SJSA1 (cell line): ENCODE data around the gene CDK15. TPM values are rescaled to one million over a fixed set of nuclear protein-coding genes. Genes with fewer than 3 reads are reported as not detected.
"Not testable (repeated sequence)": the region's sequence is repeated elsewhere in the genome, so short reads cannot be mapped to it uniquely, and the experiment has no call there.

Experiments used
- DNase-seq, 2 experiments: peaks; one replicate each; pipeline ENCODE4 v3.0.0-alpha.2; 2015 to 2020; ENCODE audit warnings: low spot score in 2 of 2, low read depth in 1 of 2
- H3K27ac ChIP-seq: fragments of 250-450 bp; sonication (Bioruptor Pico); 2 replicates; pipeline ENCODE4 v1.5.1; 2020; ENCODE audit warnings: mild to moderate bottlenecking, moderate library complexity
- H3K27me3 ChIP-seq: fragments of 250-450 bp; sonication (Bioruptor Pico); replicated peaks from 2 replicates; pipeline ENCODE4 v1.5.1; 2020; ENCODE audit warnings: mild to moderate bottlenecking, moderate library complexity
- H3K36me3 ChIP-seq: fragments of 250-450 bp; sonication (Bioruptor Pico); 2 replicates; pipeline ENCODE4 v1.5.1; 2020; ENCODE audit warnings: mild to moderate bottlenecking
- H3K4me1 ChIP-seq: fragments of 250-450 bp; sonication (Bioruptor Pico); replicated peaks from 2 replicates; pipeline ENCODE4 v1.6.1; 2021; ENCODE audit warnings: mild to moderate bottlenecking
- H3K4me3 ChIP-seq: fragments of 250-450 bp; sonication (Bioruptor Pico); 2 replicates; pipeline ENCODE4 v1.5.1; 2020; ENCODE audit warnings: mild to moderate bottlenecking
- H3K9me3 ChIP-seq: fragments of 250-450 bp; sonication (Bioruptor Pico); replicated peaks from 2 replicates; pipeline ENCODE4 v1.5.1; 2020; ENCODE audit warnings: mild to moderate bottlenecking
- total RNA-seq: library from RNA; depleted of rRNA; stranded (reverse); fragments of >200 nt; shearing (Covaris generic); gene quantifications from 2 replicates; pipeline ENCODE4 v1.2.3, GENCODE V29; 2014

CDK15 gene
- total RNA-seq, 1 experiment from 2014 or later = 29.4 TPM

- no peaks in the 10 kb centered on the region for H3K36me3 ChIP-seq
- peaks cover 35% of the 10 kb centered on the region for H3K4me1 ChIP-seq
- no peak overlapping the region for H3K4me3 ChIP-seq
- peak overlapping the region; percentile 100 for H3K27ac ChIP-seq
- no peaks in the 10 kb centered on the region for H3K27me3 ChIP-seq
- H3K9me3 ChIP-seq = no peaks in the 10 kb centered on the region
- peak in 1 of 2 experiments; percentile 35 for DNase-seq
Measured at GRCh38 chr2:201796478-201796865, 9.9 kb upstream of the CDK15 start.

GRCh38 chr2:201797175-201797840 is 9.0 kb upstream of the CDK15 start:
- Histone ChIP-seq H3K4me1 (peaks cover 35% of the 10 kb centered on the region), H3K4me3 (no peak overlapping the region), H3K27me3 (no peaks in the 10 kb centered on the region), H3K36me3 (no peaks in the 10 kb centered on the region), H3K27ac (peak overlapping the region; percentile 100), H3K9me3 (no peaks in the 10 kb centered on the region)
- peak in 1 of 2 experiments; percentile 81 for DNase-seq

GRCh38 chr2:201798252-201798913 is 8.0 kb upstream of the CDK15 start:
- Histone ChIP-seq H3K4me3 (no peak overlapping the region), H3K27me3 (no peaks in the 10 kb centered on the region), H3K36me3 (no peaks in the 10 kb centered on the region), H3K4me1 (peaks cover 35% of the 10 kb centered on the region), H3K27ac (peak overlapping the region; percentile 100), H3K9me3 (no peaks in the 10 kb centered on the region)
- peak; percentile 71 to 95 for DNase-seq

- H3K9me3 ChIP-seq, DNase-seq, H3K4me3 ChIP-seq, H3K36me3 ChIP-seq, H3K27me3 ChIP-seq: not testable (repeated sequence)
- H3K27ac ChIP-seq = peak overlapping the region; percentile 100
- H3K4me1 ChIP-seq = peaks cover 35% of the 10 kb centered on the region
Measured at GRCh38 chr2:201798914-201799285, 7.4 kb upstream of the CDK15 start.

- H3K4me1 ChIP-seq = peaks cover 9% of the 10 kb centered on the region; the same call in 1 of the 2 replicates
- no peak for DNase-seq
- H3K4me3 ChIP-seq = no peak overlapping the region
- H3K9me3 ChIP-seq = no peaks in the 10 kb centered on the region
- no peak overlapping the region for H3K27ac ChIP-seq
- no peaks in the 10 kb centered on the region for H3K27me3 ChIP-seq
- H3K36me3 ChIP-seq = no peaks in the 10 kb centered on the region
Measured at GRCh38 chr2:201807452-201807999, 1.2 kb downstream of the CDK15 start.

GRCh38 chr2:201808027-201808426 is 1.7 kb downstream of the CDK15 start:
- H3K4me3 ChIP-seq = no peak overlapping the region

GRCh38 chr2:201809633-201810032 is 3.3 kb downstream of the CDK15 start:
- H3K36me3 ChIP-seq = no peaks in the 10 kb centered on the region
- peaks cover 9% of the 10 kb centered on the region for H3K4me1 ChIP-seq
- no peak overlapping the region for H3K4me3 ChIP-seq
- H3K27ac ChIP-seq = no peak overlapping the region
- no peak for DNase-seq
- no peaks in the 10 kb centered on the region for H3K9me3 ChIP-seq
- no peaks in the 10 kb centered on the region for H3K27me3 ChIP-seq

More at GRCh38 chr2:201808027-201808426, 1.7 kb downstream of the CDK15 start:
- no peak for DNase-seq
- H3K9me3 ChIP-seq = no peaks in the 10 kb centered on the region
- H3K27me3 ChIP-seq = no peaks in the 10 kb centered on the region
- H3K4me1 ChIP-seq = peaks cover 9% of the 10 kb centered on the region; the same call in 1 of the 2 replicates
- H3K36me3 ChIP-seq = no peaks in the 10 kb centered on the region
- no peak overlapping the region for H3K27ac ChIP-seq

- not testable (repeated sequence) for H3K4me3 ChIP-seq, H3K4me1 ChIP-seq, H3K27me3 ChIP-seq, H3K27ac ChIP-seq, H3K36me3 ChIP-seq, H3K9me3 ChIP-seq, DNase-seq
Measured at GRCh38 chr2:201810604-201811003, 4.3 kb downstream of the CDK15 start.

- no peak overlapping the region for H3K27ac ChIP-seq
- no peak for DNase-seq
Measured at GRCh38 chr2:201813996-201814760, 7.8 kb downstream of the CDK15 start.

GRCh38 chr2:201816657-201817575 is 10.6 kb downstream of the CDK15 start:
- H3K4me3 ChIP-seq = no peak overlapping the region
- DNase-seq = no peak

More at GRCh38 chr2:201813996-201814760, 7.8 kb downstream of the CDK15 start:
- H3K4me3 ChIP-seq = no peak overlapping the region
- H3K36me3 ChIP-seq = no peaks in the 10 kb centered on the region
- H3K27me3 ChIP-seq = no peaks in the 10 kb centered on the region
- no peaks in the 10 kb centered on the region for H3K9me3 ChIP-seq
- no peaks in the 10 kb centered on the region; the same call in 1 of the 2 replicates for H3K4me1 ChIP-seq

GRCh38 chr2:201820383-201821007 is 14.2 kb downstream of the CDK15 start:
- Histone ChIP-seq H3K27ac (no peak overlapping the region), H3K36me3 (no peaks in the 10 kb centered on the region), H3K4me3 (no peak overlapping the region), H3K4me1 (no peaks in the 10 kb centered on the region), H3K27me3 (no peaks in the 10 kb centered on the region), H3K9me3 (no peaks in the 10 kb centered on the region)
- DNase-seq = no peak

More at GRCh38 chr2:201816657-201817575, 10.6 kb downstream of the CDK15 start:
- Histone ChIP-seq H3K4me1 (no peaks in the 10 kb centered on the region; the same call in 1 of the 2 replicates), H3K27me3 (no peaks in the 10 kb centered on the region), H3K9me3 (no peaks in the 10 kb centered on the region), H3K27ac (no peak overlapping the region), H3K36me3 (no peaks in the 10 kb centered on the region)

GRCh38 chr2:201821080-201821479 is 14.7 kb downstream of the CDK15 start:
- Histone ChIP-seq H3K27me3 (no peaks in the 10 kb centered on the region), H3K36me3 (no peaks in the 10 kb centered on the region), H3K9me3 (no peaks in the 10 kb centered on the region), H3K27ac (no peak overlapping the region), H3K4me1 (no peaks in the 10 kb centered on the region), H3K4me3 (no peak overlapping the region)
- DNase-seq = no peak
